HG03439 (cell line): ENCODE measurements around the gene RETREG2.

Experiments
- ATAC-seq: cut with Tn5 transposase; IDR thresholded peaks from one replicate; pipeline ENCODE4 v1.9.1; 2021; ENCODE audit warnings: mild to moderate bottlenecking, moderate library complexity; ENCODE audit not compliant: unreplicated experiment

The RETREG2 gene

DNA sequence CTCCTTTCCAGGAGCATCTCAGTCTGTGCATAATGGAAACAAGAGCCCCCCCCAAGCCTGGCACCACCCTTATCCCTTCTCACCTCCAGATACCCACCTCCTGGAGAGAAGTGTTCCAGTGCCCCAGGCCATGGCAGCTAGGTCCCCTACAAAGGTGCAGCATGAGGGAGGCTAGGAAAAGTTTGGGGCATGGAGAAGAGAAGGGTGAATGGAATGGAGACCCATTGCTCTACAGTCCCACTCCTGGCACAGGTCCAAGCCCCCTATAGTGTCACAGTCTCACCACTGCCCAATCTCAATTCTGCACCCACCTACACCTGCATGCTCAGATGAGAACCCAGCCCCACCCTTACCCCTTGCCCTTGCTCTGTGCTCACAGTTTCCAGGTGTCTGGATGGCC is 9.1 kb upstream of the RETREG2 start:
- no peak for ATAC-seq

DNA sequence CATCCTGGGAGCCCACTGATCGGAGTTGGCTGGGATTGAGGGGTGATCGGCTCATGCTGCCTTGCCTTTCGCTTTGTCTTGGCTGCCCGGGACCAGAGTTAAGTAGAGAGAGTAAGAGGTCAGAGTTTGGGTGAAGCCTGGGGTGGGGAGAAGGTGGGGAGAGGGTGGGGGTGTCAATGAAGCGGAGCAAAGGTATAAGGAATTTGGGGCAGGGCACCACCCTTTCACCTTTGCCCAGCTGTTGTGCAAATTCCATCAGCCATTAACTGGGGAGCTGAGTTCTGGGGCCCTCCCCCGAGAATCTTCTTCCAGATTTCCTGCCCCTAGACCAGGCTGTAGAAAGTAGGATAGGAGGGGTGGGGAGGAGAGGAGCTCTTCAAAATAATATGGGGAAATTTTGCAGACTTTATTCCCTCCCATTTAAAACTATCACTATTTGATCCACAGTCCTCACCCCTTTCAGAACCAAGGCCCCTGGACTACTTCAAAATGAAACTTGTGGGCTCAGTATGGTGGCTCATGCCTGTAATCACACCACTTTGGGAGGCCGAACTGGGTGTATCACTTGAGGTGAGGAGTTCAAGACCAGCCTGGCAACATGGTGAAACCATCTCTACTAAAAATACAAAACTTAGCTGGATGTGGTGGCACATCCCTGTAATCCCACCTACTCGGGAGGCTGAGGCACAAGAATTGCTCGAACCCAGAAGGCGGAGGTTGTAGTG is 8.0 kb upstream of the RETREG2 start, which contains the start of gene SLC23A3:
Gene SLC23A3 (minus strand): TSS at position 100 of the 725 bp plus-strand sequence. CDS start 45 bp downstream, at position 55.
- ATAC-seq: no peak

DNA sequence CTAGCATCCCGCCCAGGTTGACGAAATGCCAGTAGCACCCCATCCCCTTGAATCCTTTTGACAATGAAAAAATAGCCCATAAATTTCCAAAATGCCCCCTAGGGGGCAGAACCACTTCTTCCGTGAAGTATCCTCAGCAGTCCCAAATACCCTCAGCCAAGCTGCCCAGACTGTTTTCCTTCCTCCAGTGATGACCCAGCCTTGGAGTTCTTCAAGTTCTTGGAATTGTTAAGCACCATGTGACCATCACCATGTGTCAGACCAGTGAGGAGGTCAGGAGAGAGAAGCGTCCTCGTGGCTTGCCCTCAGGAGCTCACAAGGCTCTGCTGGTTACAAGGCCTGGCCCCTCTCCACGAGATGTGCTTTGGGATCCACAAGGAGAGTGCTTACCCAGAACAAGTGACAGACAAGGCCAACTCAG is 6.8 kb upstream of the RETREG2 start:
- ATAC-seq: no peak

DNA sequence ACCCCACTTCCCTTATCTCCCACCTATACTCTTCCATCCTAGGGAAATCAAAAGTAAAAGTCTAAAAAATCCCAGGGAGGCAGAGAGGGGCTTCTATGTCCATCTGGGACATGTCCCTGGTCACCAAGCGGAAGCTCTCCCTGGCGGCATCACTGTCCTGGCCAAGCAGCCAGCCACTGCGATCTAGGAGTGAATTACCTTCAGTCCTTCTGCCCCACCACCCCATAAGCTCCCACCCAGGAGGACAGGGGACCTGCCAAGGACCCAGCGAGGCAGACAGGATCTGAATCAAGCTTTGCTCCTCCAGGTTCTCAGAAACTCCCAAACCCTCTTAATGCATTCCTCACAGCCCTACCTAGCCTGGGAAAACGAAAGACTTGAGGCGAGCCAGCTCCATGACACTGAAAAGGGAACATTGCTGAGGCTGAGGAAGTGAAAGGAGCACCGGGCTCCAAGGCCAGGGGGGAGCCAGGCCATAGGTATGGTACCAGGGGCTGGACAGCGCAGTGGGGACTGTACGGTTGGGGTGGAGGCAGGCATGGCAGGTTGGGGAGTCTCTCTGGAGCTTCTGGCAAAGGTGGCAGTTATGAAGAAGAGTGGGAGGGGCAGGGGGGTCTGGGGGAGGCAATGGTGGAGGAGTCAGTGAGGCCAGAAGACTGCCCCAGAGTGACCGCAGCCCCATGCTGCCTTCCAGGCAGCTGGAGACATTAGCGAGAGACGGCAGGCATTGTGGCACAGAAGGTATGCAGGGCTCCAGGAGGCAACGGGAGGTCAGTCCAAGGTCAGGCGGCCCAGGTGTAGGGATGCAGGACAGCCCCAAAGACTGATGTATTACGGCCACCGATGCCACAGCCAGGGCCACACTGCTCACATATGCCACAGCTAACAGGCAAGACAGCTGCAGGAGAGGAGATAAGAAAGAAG is 5.6 kb upstream of the RETREG2 start:
- no peak for ATAC-seq

DNA sequence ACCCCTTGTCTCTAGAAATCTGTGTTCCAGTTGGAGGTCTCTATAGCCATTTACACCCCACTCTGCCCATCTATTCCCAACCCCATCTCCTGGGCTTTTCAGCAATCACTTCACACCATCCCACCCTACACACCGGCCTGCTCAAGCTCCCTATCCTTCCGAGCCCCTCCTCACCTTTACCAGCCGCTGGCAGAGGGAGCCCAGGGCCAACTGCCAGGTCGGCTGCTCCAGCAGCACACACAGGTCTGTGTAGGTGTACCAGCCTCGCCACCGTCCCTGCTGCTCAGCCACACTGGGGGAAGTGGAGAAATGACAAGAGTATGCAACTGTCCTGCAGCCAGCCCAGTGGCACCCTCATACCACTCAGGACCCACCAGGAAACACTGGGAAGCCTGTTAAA is 4.9 kb upstream of the RETREG2 start:
- no peak for ATAC-seq

DNA sequence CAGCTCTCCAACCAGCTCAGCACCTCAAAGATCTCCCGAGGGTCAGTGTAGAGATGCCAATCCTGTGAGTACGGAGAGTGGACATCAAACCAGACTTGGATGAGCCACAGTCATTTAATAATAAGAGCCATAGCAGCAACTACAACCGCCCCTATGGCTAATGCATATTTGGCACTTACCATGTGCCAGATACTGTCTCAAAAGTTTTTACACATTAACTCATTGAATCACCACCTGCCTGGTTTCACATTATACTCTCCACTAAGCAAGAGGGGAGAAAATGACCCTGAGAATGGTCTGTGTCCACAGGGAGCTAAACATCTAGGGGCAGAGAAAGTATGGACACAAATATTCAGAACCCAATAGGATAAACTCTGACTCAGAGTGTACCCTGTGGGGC is 3.9 kb upstream of the RETREG2 start:
- no peak for ATAC-seq

DNA sequence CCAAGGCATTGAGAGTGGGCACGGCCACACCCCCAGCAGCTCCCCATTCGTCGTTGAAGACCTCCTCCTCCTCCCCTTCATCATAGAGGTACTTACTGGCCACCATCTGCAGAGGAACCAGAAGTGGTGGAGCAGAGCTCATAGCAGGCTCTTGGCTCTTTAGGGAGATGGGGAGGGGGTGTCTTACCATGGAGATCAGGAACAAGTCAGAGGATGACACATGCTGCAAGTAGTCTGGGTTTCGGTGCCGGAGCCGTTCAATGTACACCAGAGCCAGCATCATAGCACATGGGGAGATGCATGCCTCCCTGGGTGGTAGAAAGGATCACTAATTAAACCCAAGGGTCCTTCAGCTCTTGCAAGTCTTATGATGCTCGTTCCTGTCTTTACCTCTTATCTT is 3.3 kb upstream of the RETREG2 start:
- ATAC-seq: no peak

DNA sequence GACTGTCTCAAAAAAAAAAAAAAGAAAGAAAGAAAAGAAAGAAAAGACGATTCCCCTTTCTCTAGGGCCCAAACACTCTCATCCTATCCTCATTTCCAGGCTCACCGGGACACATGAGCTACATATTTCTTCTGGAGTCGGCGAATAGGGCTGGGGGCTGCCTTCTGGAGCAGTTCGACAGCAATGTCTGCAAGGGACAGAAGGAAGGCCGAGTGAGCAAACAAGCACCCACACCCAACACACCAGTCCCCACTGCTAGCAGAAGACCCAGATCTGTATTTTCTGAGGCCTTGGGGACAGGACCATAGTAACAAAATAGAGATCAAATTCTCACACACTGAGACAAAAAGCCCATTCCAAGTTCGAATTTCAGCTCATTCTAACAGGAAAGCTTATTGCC is 2.6 kb upstream of the RETREG2 start:
- ATAC-seq: no peak

DNA sequence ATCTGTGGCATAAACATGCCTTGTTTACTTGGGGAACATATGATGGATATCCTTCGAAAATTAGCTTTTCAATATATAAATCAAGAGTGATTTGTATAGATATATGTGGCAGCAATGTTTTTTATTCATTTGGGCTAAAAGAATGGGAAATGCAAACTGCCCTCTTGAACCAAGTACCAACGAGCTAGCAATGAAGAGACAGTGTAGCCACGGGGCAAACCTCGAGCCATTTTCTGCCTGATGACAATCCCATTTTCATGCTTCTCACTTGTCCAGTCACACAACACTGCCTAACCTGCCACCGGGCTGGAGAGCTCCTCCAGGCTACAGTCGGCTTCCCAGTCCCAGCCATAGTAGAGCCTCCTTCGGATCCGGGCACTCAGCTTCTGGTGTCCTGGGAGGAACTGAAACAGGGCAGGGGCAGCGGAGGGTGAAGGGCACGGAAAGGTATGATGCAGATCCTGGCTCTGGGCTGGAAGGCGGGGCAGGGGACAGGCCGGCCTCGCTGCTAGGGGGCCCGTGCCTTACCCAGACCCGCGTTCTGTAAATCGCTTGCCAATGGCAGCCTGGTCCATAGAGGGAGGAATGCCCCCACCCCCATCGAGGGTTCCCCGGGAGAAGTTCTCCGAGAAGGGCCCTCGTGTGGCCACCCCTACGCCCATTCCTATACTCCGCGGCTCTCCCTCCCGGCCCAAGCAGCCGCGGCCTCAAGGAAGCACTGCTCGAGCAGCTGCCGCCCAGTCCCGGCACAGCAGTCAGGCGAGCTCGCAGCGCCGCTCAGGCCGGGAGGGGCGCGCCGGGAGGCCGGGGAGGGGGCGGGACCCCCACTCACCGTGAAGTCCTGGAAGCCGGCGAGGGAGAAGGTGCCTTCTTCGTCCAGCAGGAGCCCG is 1.9 kb upstream of the RETREG2 start:
- peak; percentile 8 for ATAC-seq

DNA sequence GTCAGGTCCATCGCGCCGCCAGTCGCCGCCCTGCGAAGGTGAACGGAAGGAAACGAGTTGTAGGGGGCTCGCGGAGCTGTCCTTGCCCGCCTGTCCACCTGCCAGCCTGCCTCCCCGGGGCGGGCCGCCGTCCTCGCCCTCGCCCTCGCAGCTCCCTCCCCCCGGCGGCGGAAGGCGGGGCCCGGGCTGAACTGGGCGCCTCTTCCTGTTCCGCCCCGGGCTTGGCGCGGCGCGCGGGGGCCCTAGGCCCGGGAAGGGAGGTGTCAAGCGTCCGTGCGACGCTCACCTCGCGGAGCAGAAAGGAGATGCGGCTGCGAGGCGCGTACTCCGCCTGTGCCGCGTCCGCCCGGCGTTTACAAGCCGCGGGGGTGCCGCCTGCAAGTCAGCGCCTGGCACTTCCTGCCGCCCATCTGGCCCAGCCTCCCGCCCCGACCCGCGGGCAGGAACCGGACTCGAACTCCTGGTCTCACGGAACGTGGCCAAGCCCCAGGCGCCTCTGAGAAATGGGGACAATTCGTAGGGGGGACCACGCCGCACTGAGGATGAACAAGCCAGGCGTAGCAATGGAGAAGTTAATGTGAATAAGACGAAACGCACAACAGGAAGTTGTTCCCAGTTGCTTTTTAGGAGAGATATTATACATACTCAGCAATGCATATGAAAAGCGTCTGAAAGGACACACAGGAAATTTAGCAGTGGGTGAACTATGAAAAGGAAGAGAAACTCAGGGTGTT is 1.1 kb upstream of the RETREG2 start, which contains the start of gene CNPPD1:
Gene CNPPD1 (minus strand): TSS at position 108 of the 734 bp plus-strand sequence. CDS start 97 bp downstream, at position 11.
- peak; percentile 67 for ATAC-seq

DNA sequence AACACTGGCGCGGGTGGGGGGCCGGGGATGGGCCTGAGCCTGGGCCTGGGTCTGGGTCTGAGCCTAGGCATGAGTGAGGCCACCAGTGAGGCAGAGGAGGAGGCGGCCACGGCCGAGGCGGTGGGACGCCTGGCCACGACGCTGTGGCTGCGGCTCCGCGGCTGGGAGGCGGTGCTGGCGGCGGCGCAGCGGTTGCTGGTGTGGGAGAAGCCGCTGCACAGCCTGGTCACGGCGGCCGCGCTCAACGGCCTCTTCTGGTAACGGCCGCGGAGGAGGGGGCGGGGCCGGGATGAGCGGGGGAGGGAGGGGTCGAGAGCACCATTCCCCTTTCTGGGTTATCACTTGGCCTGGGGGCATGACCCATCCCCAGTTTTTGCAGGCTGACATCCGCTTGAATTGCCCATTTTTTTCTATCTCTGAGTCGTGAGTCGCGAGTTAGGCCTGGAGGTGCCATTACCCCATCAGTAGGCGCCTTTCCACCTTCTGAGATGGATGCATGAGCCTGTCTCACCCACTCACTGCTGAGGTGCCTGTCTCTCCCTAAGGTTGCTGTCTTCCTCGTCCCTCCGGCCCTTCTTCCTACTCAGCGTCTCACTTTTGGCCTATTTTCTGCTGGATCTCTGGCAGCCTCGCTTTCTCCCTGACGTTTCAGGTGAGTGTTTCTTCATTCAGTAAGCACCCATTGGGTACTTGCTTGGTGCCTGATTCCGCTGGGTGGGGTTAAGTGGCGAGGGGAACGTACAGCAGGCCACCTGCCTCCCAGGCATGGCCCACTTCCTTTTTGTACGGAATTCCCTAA is 501 bp downstream of the RETREG2 start:
- ATAC-seq: peak; percentile 27

DNA sequence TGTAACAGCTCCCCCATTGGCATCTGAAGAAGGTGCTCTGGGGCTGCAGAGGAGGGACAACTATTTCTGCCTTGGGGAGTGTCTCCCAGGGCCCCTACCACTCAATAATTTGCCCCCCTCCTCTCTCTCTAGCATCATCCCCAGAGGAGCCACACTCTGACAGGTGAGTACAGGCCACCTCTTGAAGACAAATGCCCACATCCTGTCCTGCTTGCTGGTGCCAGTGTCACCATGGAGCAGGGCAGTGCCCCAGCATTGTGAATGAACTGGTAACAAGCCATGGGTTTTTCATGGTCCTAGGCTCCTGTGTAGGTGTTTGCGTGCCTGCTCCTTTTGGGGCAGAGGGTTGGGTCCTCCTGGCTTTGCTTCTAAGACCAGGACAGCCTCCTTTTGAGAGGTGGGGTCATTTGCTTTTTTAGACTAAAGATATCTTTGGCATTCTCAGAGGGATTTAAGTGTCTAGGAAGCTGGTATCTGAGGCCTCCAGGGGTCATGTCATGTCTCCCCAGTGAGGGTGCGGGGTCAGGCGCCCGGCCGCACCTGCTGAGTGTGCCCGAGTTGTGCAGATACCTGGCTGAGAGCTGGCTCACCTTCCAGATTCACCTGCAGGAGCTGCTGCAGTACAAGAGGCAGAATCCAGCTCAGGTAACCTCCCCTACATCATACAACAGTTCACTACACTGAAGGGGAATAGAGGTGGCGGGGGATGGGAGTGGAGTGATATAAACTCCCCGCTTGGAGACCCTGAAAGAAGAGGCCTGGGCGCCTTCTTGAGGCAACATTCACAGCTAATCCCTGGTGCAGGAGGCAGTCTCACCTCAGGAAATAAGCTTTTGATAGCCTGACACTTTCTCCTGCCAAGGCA is 1.8 kb downstream of the RETREG2 start:
- ATAC-seq: no peak

DNA sequence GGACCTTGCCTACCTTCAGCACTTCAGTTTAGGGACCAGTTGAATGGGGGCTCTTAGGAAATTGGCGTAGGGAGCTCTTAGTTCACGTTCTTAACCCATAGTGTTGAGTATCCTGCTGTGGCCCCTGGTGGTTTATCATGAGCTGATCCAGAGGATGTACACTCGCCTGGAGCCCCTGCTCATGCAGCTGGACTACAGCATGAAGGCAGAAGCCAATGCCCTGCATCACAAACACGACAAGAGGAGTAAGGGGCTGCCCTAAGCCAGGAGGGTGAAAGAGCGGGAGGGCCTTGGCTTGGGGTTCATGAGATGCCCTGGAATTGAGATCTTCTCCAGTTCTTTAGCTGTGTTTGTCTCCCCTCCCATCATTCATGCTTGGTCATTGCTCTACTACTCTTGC is 2.9 kb downstream of the RETREG2 start:
- no peak for ATAC-seq

DNA sequence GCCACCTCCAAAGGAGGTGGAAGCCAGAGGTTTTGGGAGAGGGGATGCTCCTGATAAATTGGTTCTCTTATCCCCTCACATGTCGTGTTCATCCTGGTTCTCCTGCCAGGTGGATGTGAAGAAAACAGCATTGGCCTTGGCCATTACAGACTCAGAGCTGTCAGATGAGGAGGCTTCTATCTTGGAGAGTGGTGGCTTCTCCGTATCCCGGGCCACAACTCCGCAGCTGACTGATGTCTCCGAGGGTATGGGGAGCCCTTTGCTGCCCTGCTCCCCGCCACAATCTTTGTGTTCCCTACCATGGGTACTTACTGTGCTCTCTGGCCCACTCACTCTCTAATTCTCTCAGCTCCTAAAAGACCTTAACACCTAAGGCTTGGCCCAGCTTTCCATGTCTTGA is 3.5 kb downstream of the RETREG2 start:
- no peak for ATAC-seq

DNA sequence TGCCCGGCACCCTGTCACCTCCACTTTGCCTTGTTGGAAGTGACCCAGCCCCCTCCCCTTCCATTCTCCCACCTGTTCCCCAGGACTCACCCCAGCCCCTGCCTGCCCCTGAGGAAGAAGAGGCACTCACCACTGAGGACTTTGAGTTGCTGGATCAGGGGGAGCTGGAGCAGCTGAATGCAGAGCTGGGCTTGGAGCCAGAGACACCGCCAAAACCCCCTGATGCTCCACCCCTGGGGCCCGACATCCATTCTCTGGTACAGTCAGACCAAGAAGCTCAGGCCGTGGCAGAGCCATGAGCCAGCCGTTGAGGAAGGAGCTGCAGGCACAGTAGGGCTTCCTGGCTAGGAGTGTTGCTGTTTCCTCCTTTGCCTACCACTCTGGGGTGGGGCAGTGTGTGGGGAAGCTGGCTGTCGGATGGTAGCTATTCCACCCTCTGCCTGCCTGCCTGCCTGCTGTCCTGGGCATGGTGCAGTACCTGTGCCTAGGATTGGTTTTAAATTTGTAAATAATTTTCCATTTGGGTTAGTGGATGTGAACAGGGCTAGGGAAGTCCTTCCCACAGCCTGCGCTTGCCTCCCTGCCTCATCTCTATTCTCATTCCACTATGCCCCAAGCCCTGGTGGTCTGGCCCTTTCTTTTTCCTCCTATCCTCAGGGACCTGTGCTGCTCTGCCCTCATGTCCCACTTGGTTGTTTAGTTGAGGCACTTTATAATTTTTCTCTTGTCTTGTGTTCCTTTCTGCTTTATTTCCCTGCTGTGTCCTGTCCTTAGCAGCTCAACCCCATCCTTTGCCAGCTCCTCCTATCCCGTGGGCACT is 4.5 kb downstream of the RETREG2 start:
- no peak for ATAC-seq

DNA sequence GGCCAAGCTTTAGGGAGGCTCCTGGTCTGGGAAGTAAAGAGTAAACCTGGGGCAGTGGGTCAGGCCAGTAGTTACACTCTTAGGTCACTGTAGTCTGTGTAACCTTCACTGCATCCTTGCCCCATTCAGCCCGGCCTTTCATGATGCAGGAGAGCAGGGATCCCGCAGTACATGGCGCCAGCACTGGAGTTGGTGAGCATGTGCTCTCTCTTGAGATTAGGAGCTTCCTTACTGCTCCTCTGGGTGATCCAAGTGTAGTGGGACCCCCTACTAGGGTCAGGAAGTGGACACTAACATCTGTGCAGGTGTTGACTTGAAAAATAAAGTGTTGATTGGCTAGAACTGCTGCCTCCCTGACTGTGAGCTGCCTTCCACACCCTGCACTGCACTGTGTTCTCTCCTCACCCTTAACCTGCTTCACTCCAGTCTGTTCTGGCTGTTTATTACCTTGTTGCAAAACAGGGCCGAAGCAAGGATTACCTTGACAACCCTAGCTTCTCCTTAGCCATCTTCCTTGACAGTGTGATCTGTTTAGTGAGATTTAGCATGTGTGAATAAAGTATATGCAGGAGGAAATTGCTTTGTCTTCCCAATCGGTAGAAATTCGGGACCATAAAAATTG is 5.2 kb downstream of the RETREG2 start:
- no peak for ATAC-seq

DNA sequence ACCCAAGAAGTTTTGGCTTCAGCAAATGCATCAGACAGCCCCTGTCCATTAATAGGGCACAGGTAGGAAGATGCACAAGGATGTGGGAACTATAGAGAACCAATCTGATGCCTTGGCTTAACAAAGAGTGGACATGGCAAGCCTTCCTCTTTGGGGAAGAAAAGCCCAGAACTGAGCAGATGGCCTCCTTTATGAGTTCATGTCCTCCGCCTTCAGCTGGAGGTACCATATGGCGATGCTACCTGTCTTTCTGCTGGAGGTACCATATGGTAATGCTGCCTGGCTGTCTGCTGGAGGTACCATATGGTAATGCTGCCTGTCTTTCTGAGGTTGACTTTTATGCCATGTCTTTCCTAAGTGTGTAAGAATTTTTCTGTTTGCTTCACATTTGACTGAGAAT is 6.0 kb downstream of the RETREG2 start:
- no peak for ATAC-seq
